SK-N-SH (cell line): Measurements from ENCODE around the gene PRPF4. TPM values are rescaled to one million over a fixed set of nuclear protein-coding genes. Genes with fewer than 3 reads are reported as not detected.

Experiments
- CTCF ChIA-PET: fragments of 300-600, 350-600 bp; formaldehyde crosslinking; extraction: SDS; loops from one replicate; lab custom pipeline; 2021; lab: Yijun Ruan, JAX
- POLR2A ChIA-PET: fragments of 350-600 bp; sonication (Branson Sonifier 250); formaldehyde crosslinking; extraction: SDS; loops from one replicate; lab custom pipeline; 2020; ENCODE audit warnings: antibody characterized with exemption, inconsistent platforms; lab: Yijun Ruan, JAX
- DNase-seq: peaks from one replicate; pipeline ENCODE4 v3.0.0; 2012
- H2AFZ ChIP-seq: fragments of 200-600 bp; sonication (generic); 2 replicates; pipeline ENCODE4 v1.8.1; 2016; ENCODE audit warnings: antibody characterized with exemption, mild to moderate bottlenecking, low read depth
- H3F3A ChIP-seq: fragments of 200-600 bp; sonication (generic); replicated peaks from 2 replicates; pipeline ENCODE3; 2016; ENCODE audit warnings: antibody characterized with exemption, mild to moderate bottlenecking; ENCODE audit not compliant: insufficient read depth
- H3K27ac ChIP-seq, 2 experiments: fragments of 200-500 bp in 1 of 2; fragments of 200-600 bp in 1 of 2; sonication (Bioruptor generic) in 1 of 2; sonication (generic), shearing (Covaris generic) in 1 of 2; 2 replicates each; pipeline versions ENCODE4 v1.5.1 to v1.6.1; 2014 to 2016; ENCODE audit warnings: low read depth in 2 of 2, inconsistent platforms in 1 of 2, low read length in 1 of 2, mild to moderate bottlenecking in 1 of 2, mixed read lengths in 1 of 2
- H3K27me3 ChIP-seq: fragments of 200-600 bp; sonication (generic), shearing (Covaris generic); 2 replicates; pipeline ENCODE4 v1.6.1; 2016; ENCODE audit warnings: mixed run types; ENCODE audit not compliant: insufficient read depth
- H3K36me3 ChIP-seq, 2 experiments: fragments of 200-500 bp in 1 of 2; fragments of 200-600 bp in 1 of 2; sonication (Bioruptor generic) in 1 of 2; sonication (generic) in 1 of 2; replicated peaks in 1 of 2; 2 replicates each; pipeline versions ENCODE3 to v1.5.1; 2014 to 2016; ENCODE audit warnings: low read length in 1 of 2, mild to moderate bottlenecking in 1 of 2; ENCODE audit not compliant: insufficient read depth in 2 of 2, control insufficient read depth in 1 of 2
- H3K4me1 ChIP-seq, 2 experiments: fragments of 200-500 bp in 1 of 2; fragments of 200-600 bp in 1 of 2; sonication (Bioruptor generic) in 1 of 2; sonication (generic), shearing (Covaris generic) in 1 of 2; 2 replicates each; pipeline versions ENCODE4 v1.5.1 to v1.6.1; 2014 to 2016; ENCODE audit warnings: low read depth in 1 of 2, low read length in 1 of 2, mixed run types in 1 of 2; ENCODE audit not compliant: insufficient read depth in 2 of 2, control insufficient read depth in 1 of 2
- H3K4me2 ChIP-seq: fragments of 200-600 bp; sonication (generic), shearing (Covaris generic); 2 replicates; pipeline ENCODE4 v1.6.1; 2017; ENCODE audit warnings: mixed run types
- H3K4me3 ChIP-seq, 2 experiments: fragments of 200-500 bp in 1 of 2; fragments of 200-600 bp in 1 of 2; sonication (Bioruptor generic) in 1 of 2; sonication (generic), shearing (Covaris generic) in 1 of 2; 2 replicates each; pipeline versions ENCODE4 v1.5.1 to v1.8.1; 2014 to 2016; ENCODE audit warnings: low read depth in 2 of 2, inconsistent platforms in 1 of 2, low read length in 1 of 2, mild to moderate bottlenecking in 1 of 2, mixed read lengths in 1 of 2, moderate library complexity in 1 of 2
- H3K79me2 ChIP-seq: fragments of 200-600 bp; sonication (generic); 2 replicates; pipeline ENCODE4 v1.8.1; 2017; ENCODE audit warnings: mild to moderate bottlenecking; ENCODE audit not compliant: insufficient read depth
- H3K9ac ChIP-seq: fragments of 200-600 bp; sonication (generic); 2 replicates; pipeline ENCODE4 v1.6.1; 2017; ENCODE audit warnings: mixed run types
- H3K9me2 ChIP-seq: fragments of 200-600 bp; sonication (generic); 2 replicates; pipeline ENCODE4 v1.6.1; 2017; ENCODE audit warnings: mixed run types
- H3K9me3 ChIP-seq: fragments of 200-600 bp; sonication (generic); 2 replicates; pipeline ENCODE4 v1.6.1; 2017; ENCODE audit warnings: mixed run types, mild to moderate bottlenecking, moderate library complexity
- H4K20me1 ChIP-seq: fragments of 200-600 bp; sonication (generic); 2 replicates; pipeline ENCODE4 v1.6.1; 2017; ENCODE audit warnings: mild to moderate bottlenecking, mixed run types; ENCODE audit not compliant: insufficient read depth
- EP300 ChIP-seq, 2 experiments: IDR thresholded peaks; 2 replicates each; pipeline versions ENCODE4 v1.4.0 to v1.6.1; 2012; ENCODE audit warnings: borderline replicate concordance in 1 of 2, low read depth in 1 of 2, low read length in 1 of 2
- FOSL2 ChIP-seq: IDR thresholded peaks from 2 replicates; pipeline ENCODE4 v1.4.0; 2012; ENCODE audit warnings: low read depth, mild to moderate bottlenecking, moderate library complexity, borderline replicate concordance
- FOXJ3 ChIP-seq: sonication (generic); formaldehyde crosslinking; IDR thresholded peaks from 2 replicates; pipeline ENCODE4 v1.5.1; 2020; ENCODE audit warnings: mild to moderate bottlenecking, missing genetic modification reagents
- GABPA ChIP-seq: IDR thresholded peaks from 2 replicates; pipeline ENCODE4 v1.4.0; 2012; ENCODE audit warnings: low read depth, mild to moderate bottlenecking
- GATA2 ChIP-seq: sonication (generic); formaldehyde crosslinking; IDR thresholded peaks from 2 replicates; pipeline ENCODE4 v1.5.0; 2020; ENCODE audit warnings: mild to moderate bottlenecking, missing genetic modification reagents
- JUND ChIP-seq: IDR thresholded peaks from 2 replicates; pipeline ENCODE4 v1.4.0; 2012
- MEF2A ChIP-seq: IDR thresholded peaks from 2 replicates; pipeline ENCODE4 v1.4.0; 2012; ENCODE audit warnings: low read depth, borderline replicate concordance
- NFIC ChIP-seq: IDR thresholded peaks from 2 replicates; pipeline ENCODE4 v1.4.0; 2012; ENCODE audit warnings: borderline replicate concordance
- RAD21 ChIP-seq: IDR thresholded peaks from 2 replicates; pipeline ENCODE4 v1.6.1; 2012; ENCODE audit warnings: mild to moderate bottlenecking, low read length
- RCOR1 ChIP-seq: fragments of 150-350 bp; IDR thresholded peaks from 2 replicates; pipeline ENCODE4 v1.6.1; 2017; ENCODE audit warnings: antibody characterized with exemption, low read length
- RFX5 ChIP-seq: IDR thresholded peaks from 2 replicates; pipeline ENCODE4 v1.6.1; 2012; ENCODE audit warnings: mild to moderate bottlenecking, improper control_type of control experiment, low read length
- SIN3A ChIP-seq: IDR thresholded peaks from 2 replicates; pipeline ENCODE4 v1.6.1; 2012; ENCODE audit warnings: low read depth, mild to moderate bottlenecking, low read length, moderate library complexity, borderline replicate concordance
- SMC3 ChIP-seq: IDR thresholded peaks from 2 replicates; pipeline ENCODE4 v1.6.1; 2012; ENCODE audit warnings: low read depth, low read length, improper control_type of control experiment
- TAF1 ChIP-seq: IDR thresholded peaks from 2 replicates; pipeline ENCODE4 v1.6.1; 2012; ENCODE audit warnings: low read depth, mild to moderate bottlenecking, low read length, moderate library complexity, borderline replicate concordance
- USF2 ChIP-seq: fragments of 150-350 bp; IDR thresholded peaks from 2 replicates; pipeline ENCODE4 v1.6.1; 2017; ENCODE audit warnings: antibody characterized with exemption, low read length, low read depth, borderline replicate concordance
- YY1 ChIP-seq: IDR thresholded peaks from 2 replicates; pipeline ENCODE4 v1.4.0; 2012; ENCODE audit warnings: low read depth, mild to moderate bottlenecking
- WGBS: methylation state at CpG from one replicate; pipeline ENCODE4 v1.1.6; 2017; ENCODE audit warnings: low lambda C conversion rate; 5-methylcytosine and 5-hydroxymethylcytosine counted together
- polyA plus RNA-seq, 3 experiments: library from polyadenylated mRNA; depleted of rRNA; stranded (reverse); fragments of >200 nt; gene quantifications; 2 replicates each; pipeline ENCODE4 v1.2.3, GENCODE V29; 2012
- TF ChIP-seq, protein P1 (sequence below): IDR thresholded peaks from 2 replicates; pipeline ENCODE4 v1.4.0; 2012; ENCODE audit warnings: low read depth, borderline replicate concordance
- TF ChIP-seq, protein P2 (sequence below): fragments of 200-600 bp; sonication (generic); IDR thresholded peaks from 2 replicates; pipeline ENCODE4 v1.6.1; 2017; ENCODE audit warnings: antibody characterized with exemption, mild to moderate bottlenecking, moderate library complexity
- TF ChIP-seq, protein P3 (sequence below): IDR thresholded peaks from 2 replicates; pipeline ENCODE4 v1.4.0; 2012; ENCODE audit warnings: low read depth
- TF ChIP-seq, protein P4 (sequence below): IDR thresholded peaks from 2 replicates; pipeline ENCODE4; 2012

Gene PRPF4
- polyA plus RNA-seq, 1 of the 3 experiments (the other 2 are of a cell fraction), result 23.2 TPM

DNA sequence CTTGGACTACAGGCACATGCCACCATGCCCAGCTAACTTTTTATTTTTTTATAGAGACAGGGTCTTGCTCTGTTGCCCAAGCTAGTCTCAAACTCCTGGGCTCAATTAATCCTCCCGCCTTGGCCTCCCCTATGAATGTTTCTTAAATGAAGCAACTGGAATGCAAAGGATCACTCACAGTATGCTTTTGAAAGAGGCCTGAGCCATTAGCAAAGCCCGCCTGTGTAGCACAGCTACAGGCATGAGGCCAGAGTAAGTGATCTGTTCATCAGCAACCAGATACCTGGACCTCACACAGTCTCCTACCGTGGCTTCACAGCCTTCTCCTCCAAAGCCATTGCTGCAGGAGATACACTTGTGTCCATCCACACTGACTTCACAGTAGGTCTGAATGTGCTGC is 44.6 kb downstream of the PRPF4 start:
- no peaks in the 10 kb centered on the region for H3K79me2 ChIP-seq
- ChIA-PET POLR2A (interaction anchor here (0.7 to 1.3 kb wide), 3 partner anchors 20 to 90 kb away, joined by 3 to 5 read pairs (median 3); partner anchors contain the start of genes C9orf43, CDC26, POLE3 and PRPF4), CTCF (interaction anchor here (1.0 to 1.8 kb wide), 8 partner anchors 11 to 271 kb away, joined by 3 to 6 read pairs (median 4); partner anchors contain the start of gene ALAD)
- peaks cover 0 to 3% of the 10 kb centered on the region in 2 experiments for H3K36me3 ChIP-seq
- no peaks in the 10 kb centered on the region; the same call in 1 of the 2 replicates for H3K27me3 ChIP-seq
- H3K27ac ChIP-seq, result no peak overlapping the region
- H3F3A ChIP-seq, result no peaks in the 10 kb centered on the region
- no peak overlapping the region for H2AFZ ChIP-seq
- no peak overlapping the region for H3K9ac ChIP-seq
- H3K9me3 ChIP-seq, result no peaks in the 10 kb centered on the region
- DNase-seq, result no peak
- no peak for TF ChIP-seq RCOR1
- TF ChIP-seq RAD21, result no peak
- no peak for TF ChIP-seq GABPA
- TF ChIP-seq, protein P1, sequence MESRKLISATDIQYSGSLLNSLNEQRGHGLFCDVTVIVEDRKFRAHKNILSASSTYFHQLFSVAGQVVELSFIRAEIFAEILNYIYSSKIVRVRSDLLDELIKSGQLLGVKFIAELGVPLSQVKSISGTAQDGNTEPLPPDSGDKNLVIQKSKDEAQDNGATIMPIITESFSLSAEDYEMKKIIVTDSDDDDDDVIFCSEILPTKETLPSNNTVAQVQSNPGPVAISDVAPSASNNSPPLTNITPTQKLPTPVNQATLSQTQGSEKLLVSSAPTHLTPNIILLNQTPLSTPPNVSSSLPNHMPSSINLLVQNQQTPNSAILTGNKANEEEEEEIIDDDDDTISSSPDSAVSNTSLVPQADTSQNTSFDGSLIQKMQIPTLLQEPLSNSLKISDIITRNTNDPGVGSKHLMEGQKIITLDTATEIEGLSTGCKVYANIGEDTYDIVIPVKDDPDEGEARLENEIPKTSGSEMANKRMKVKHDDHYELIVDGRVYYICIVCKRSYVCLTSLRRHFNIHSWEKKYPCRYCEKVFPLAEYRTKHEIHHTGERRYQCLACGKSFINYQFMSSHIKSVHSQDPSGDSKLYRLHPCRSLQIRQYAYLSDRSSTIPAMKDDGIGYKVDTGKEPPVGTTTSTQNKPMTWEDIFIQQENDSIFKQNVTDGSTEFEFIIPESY, result no peak
- TF ChIP-seq NFIC, result no peak
- no peak for TF ChIP-seq SMC3
- TF ChIP-seq, protein P2, sequence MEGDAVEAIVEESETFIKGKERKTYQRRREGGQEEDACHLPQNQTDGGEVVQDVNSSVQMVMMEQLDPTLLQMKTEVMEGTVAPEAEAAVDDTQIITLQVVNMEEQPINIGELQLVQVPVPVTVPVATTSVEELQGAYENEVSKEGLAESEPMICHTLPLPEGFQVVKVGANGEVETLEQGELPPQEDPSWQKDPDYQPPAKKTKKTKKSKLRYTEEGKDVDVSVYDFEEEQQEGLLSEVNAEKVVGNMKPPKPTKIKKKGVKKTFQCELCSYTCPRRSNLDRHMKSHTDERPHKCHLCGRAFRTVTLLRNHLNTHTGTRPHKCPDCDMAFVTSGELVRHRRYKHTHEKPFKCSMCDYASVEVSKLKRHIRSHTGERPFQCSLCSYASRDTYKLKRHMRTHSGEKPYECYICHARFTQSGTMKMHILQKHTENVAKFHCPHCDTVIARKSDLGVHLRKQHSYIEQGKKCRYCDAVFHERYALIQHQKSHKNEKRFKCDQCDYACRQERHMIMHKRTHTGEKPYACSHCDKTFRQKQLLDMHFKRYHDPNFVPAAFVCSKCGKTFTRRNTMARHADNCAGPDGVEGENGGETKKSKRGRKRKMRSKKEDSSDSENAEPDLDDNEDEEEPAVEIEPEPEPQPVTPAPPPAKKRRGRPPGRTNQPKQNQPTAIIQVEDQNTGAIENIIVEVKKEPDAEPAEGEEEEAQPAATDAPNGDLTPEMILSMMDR, result no peak
- no peak for TF ChIP-seq FOSL2
- TF ChIP-seq, protein P3, sequence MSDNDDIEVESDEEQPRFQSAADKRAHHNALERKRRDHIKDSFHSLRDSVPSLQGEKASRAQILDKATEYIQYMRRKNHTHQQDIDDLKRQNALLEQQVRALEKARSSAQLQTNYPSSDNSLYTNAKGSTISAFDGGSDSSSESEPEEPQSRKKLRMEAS, result no peak
- TF ChIP-seq SIN3A, result no peak
- no peak for TF ChIP-seq MEF2A
- TF ChIP-seq USF2, result no peak
- TF ChIP-seq EP300 (IDR thresholded peaks at IDR 0.05; ENCODE audit: borderline replicate concordance in 1 of 2, low read depth in 1 of 2, low read length in 1 of 2), result no peak
- TF ChIP-seq GATA2 (CRISPR knock-in tag), result no peak
- TF ChIP-seq, protein P4, sequence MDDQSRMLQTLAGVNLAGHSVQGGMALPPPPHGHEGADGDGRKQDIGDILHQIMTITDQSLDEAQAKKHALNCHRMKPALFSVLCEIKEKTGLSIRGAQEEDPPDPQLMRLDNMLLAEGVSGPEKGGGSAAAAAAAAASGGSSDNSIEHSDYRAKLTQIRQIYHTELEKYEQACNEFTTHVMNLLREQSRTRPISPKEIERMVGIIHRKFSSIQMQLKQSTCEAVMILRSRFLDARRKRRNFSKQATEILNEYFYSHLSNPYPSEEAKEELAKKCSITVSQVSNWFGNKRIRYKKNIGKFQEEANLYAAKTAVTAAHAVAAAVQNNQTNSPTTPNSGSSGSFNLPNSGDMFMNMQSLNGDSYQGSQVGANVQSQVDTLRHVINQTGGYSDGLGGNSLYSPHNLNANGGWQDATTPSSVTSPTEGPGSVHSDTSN, result no peak
- no peak for TF ChIP-seq JUND
- TF ChIP-seq RFX5, result no peak
- no peak for TF ChIP-seq TAF1
- TF ChIP-seq FOXJ3 (CRISPR knock-in tag), result no peak
- no peak for TF ChIP-seq YY1
- no peaks in the 10 kb centered on the region for H3K9me2 ChIP-seq
- H3K4me1 ChIP-seq, result peaks cover 0 to 4% of the 10 kb centered on the region in 2 experiments; a peak in 1 of 4 replicates
- no peak overlapping the region for H3K4me3 ChIP-seq
- no peaks in the 10 kb centered on the region for H4K20me1 ChIP-seq
- 64% methylated on average over 2 of the region's 3 CpGs for WGBS
- no peak overlapping the region for H3K4me2 ChIP-seq
